T-helper 1 cell treated with Interleukin-12 subunit alpha and Interleukin-12 subunit beta and Interleukin-4 antibody, amounts not matched to agents 30 μg/mL and 1 μg/mL, for 36 hours (primary cell): Measurements from ENCODE around the gene SIT1.

Experiments
- H3K27ac Mint-ChIP-seq: one replicate; pipeline ENCODE4 v1.8.0; 2021; ENCODE audit warnings: mild to moderate bottlenecking, mixed read lengths
- H3K27me3 Mint-ChIP-seq: one replicate; pipeline ENCODE4 v1.8.0; 2021; ENCODE audit warnings: low read depth, mixed read lengths
- H3K36me3 Mint-ChIP-seq: one replicate; pipeline ENCODE4 v1.8.0; 2021; ENCODE audit warnings: low read depth, mixed read lengths
- H3K4me1 Mint-ChIP-seq: one replicate; pipeline ENCODE4 v1.8.0; 2021; ENCODE audit warnings: low read depth, mixed read lengths
- H3K4me3 Mint-ChIP-seq: one replicate; pipeline ENCODE4 v1.8.0; 2021; ENCODE audit warnings: mild to moderate bottlenecking, moderate library complexity, mixed read lengths
- H3K9me3 Mint-ChIP-seq: one replicate; pipeline ENCODE4 v1.8.0; 2021; ENCODE audit warnings: mixed read lengths

SIT1 gene

GRCh38 chr9:35675204-35675603 is 24.5 kb upstream of the SIT1 start:
- no peak overlapping the region for H3K27ac Mint-ChIP-seq
- H3K27me3 Mint-ChIP-seq: peaks cover 43% of the 10 kb centered on the region
- H3K4me1 Mint-ChIP-seq: peaks cover 8% of the 10 kb centered on the region
- H3K9me3 Mint-ChIP-seq: no peaks in the 10 kb centered on the region
- peaks cover 2% of the 10 kb centered on the region for H3K36me3 Mint-ChIP-seq
- no peak overlapping the region for H3K4me3 Mint-ChIP-seq

DNA sequence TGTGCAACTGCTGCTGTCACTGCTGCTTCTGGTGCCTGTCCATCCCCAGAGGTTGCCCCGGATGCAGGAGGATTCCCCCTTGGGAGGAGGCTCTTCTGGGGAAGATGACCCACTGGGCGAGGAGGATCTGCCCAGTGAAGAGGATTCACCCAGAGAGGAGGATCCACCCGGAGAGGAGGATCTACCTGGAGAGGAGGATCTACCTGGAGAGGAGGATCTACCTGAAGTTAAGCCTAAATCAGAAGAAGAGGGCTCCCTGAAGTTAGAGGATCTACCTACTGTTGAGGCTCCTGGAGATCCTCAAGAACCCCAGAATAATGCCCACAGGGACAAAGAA is 23.3 kb upstream of the SIT1 start:
- Mint-ChIP-seq H3K27ac (no peak overlapping the region), H3K36me3 (peaks cover 2% of the 10 kb centered on the region), H3K9me3 (no peaks in the 10 kb centered on the region), H3K4me1 (peaks cover 8% of the 10 kb centered on the region), H3K4me3 (no peak overlapping the region), H3K27me3 (peaks cover 40% of the 10 kb centered on the region)

DNA sequence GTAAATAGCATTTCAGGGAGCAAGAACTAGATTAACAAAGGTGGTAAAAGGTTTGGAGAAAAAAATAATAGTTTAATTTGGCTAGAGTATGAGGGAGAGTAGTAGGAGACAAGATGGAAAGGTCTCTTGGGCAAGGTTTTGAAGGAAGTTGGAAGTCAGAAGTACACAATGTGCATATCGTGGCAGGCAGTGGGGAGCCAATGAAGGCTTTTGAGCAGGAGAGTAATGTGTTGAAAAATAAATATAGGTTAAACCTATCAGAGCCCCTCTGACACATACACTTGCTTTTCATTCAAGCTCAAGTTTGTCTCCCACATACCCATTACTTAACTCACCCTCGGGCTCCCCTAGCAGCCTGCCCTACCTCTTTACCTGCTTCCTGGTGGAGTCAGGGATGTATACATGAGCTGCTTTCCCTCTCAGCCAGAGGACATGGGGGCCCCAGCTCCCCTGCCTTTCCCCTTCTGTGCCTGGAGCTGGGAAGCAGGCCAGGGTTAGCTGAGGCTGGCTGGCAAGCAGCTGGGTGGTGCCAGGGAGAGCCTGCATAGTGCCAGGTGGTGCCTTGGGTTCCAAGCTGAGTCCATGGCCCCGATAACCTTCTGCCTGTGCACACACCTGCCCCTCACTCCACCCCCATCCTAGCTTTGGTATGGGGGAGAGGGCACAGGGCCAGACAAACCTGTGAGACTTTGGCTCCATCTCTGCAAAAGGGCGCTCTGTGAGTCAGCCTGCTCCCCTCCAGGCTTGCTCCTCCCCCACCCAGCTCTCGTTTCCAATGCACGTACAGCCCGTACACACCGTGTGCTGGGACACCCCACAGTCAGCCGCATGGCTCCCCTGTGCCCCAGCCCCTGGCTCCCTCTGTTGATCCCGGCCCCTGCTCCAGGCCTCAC is 22.6 kb upstream of the SIT1 start, which contains the start of gene CA9:
TSS of gene CA9 (plus strand) at position 797 of the 893 bp plus-strand sequence. CDS start at position 829, 32 bp downstream.
- Mint-ChIP-seq H3K27me3 (peaks cover 40% of the 10 kb centered on the region), H3K9me3 (no peaks in the 10 kb centered on the region), H3K36me3 (peaks cover 2% of the 10 kb centered on the region), H3K4me1 (peaks cover 8% of the 10 kb centered on the region), H3K27ac (peak within 1 kb of the TSS; percentile 1), H3K4me3 (peak within 1 kb of the TSS; percentile 41)

- no peaks in the 10 kb centered on the region for H3K36me3 Mint-ChIP-seq
- no peak overlapping the region for H3K4me3 Mint-ChIP-seq
- no peak overlapping the region for H3K27ac Mint-ChIP-seq
- peaks cover 4% of the 10 kb centered on the region for H3K9me3 Mint-ChIP-seq
- peaks cover 17% of the 10 kb centered on the region for H3K27me3 Mint-ChIP-seq
- H3K4me1 Mint-ChIP-seq: peaks cover 7% of the 10 kb centered on the region
These were observed 18.8 kb upstream of the SIT1 start for GRCh38 chr9:35669331-35670145.

DNA sequence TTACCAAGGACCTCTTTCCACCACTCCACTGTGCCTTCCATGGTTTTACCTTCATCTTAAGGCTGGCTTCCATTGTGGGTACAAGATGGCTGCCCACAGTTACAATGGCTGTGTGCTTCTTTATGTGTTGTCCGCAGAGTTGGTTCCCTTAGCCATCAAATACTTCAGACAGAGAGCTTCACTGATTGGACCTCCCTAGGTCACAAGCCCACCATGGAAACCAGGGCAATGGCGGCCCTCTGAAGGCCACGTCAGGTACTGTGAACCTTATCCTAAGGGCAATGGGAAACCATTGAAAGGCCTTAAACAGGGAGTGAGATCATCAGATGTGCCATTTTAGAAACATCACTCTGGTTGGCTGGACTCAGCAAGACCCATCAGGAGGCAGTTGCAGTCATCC is 17.2 kb upstream of the SIT1 start:
- H3K27ac Mint-ChIP-seq: no peak overlapping the region
- no peak overlapping the region for H3K4me3 Mint-ChIP-seq
- H3K36me3 Mint-ChIP-seq: no peaks in the 10 kb centered on the region
- peaks cover 5% of the 10 kb centered on the region for H3K27me3 Mint-ChIP-seq
- H3K4me1 Mint-ChIP-seq: peaks cover 21% of the 10 kb centered on the region
- peaks cover 4% of the 10 kb centered on the region for H3K9me3 Mint-ChIP-seq

DNA sequence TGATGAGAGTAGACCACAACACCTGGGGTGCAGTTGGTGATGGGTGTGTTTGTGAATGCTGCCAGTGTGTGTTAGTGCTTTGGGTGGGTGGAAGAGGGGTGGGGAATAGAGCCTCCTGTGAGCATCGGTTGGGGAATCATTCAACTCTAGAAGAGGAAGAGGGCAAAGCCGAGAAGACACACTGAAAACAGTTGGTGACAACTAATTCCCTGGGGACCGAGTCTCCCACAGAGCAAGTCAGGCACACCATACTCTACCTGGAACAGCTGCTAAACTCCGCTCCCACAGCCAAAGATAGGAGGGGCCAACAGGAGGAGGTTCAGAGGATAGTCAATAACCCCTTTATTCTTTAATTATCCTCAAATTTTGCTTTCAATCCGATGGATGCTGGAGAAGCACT is 15.8 kb upstream of the SIT1 start:
- H3K4me1 Mint-ChIP-seq: peaks cover 34% of the 10 kb centered on the region
- H3K4me3 Mint-ChIP-seq: no peak overlapping the region
- peaks cover 4% of the 10 kb centered on the region for H3K9me3 Mint-ChIP-seq
- no peaks in the 10 kb centered on the region for H3K27me3 Mint-ChIP-seq
- H3K27ac Mint-ChIP-seq: no peak overlapping the region
- H3K36me3 Mint-ChIP-seq: peaks cover 9% of the 10 kb centered on the region

DNA sequence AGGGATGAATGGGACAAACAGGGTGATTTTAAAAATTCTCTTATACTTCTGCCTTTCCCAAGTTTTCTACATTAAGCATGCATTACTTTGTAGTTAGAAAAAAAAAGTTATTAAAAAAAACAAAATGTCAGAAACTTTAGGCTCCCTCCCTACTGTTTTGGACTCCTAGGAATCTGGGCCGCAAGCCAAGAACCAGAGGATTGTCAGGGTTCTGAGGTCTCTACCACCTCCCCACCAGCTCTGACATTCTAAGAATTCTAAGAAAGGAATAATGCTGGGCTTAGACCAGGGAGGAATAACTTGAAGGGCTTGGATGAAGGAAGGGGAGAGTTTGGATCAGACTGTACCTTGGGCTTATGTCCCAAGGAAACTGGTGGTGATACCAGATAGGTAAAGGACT is 15.3 kb upstream of the SIT1 start:
- Mint-ChIP-seq H3K4me3 (peak overlapping the region; percentile 69), H3K9me3 (peaks cover 4% of the 10 kb centered on the region), H3K27ac (no peak overlapping the region), H3K36me3 (peaks cover 9% of the 10 kb centered on the region), H3K27me3 (no peaks in the 10 kb centered on the region), H3K4me1 (peaks cover 37% of the 10 kb centered on the region)

- Mint-ChIP-seq H3K4me1 (peaks cover 43% of the 10 kb centered on the region), H3K27me3 (no peaks in the 10 kb centered on the region), H3K36me3 (peaks cover 15% of the 10 kb centered on the region), H3K9me3 (peaks cover 4% of the 10 kb centered on the region), H3K27ac (peak overlapping the region; percentile 72), H3K4me3 (peak overlapping the region; percentile 83)
These were observed 14.7 kb upstream of the SIT1 start for GRCh38 chr9:35665471-35665818.

- H3K27ac Mint-ChIP-seq: peak within 1 kb of the TSS; percentile 72
- H3K9me3 Mint-ChIP-seq: peaks cover 4% of the 10 kb centered on the region
- H3K4me1 Mint-ChIP-seq: peaks cover 49% of the 10 kb centered on the region
- H3K27me3 Mint-ChIP-seq: no peaks in the 10 kb centered on the region
- peaks cover 20% of the 10 kb centered on the region for H3K36me3 Mint-ChIP-seq
- peak within 1 kb of the TSS; percentile 83 for H3K4me3 Mint-ChIP-seq
These were observed 14.1 kb upstream of the SIT1 start, which contains the start of gene ARHGEF39 for GRCh38 chr9:35664531-35665470. Gene ARHGEF39, minus strand, starts transcription at chr9:35665195. Its CDS starts 26 bp downstream, at chr9:35665169.

DNA sequence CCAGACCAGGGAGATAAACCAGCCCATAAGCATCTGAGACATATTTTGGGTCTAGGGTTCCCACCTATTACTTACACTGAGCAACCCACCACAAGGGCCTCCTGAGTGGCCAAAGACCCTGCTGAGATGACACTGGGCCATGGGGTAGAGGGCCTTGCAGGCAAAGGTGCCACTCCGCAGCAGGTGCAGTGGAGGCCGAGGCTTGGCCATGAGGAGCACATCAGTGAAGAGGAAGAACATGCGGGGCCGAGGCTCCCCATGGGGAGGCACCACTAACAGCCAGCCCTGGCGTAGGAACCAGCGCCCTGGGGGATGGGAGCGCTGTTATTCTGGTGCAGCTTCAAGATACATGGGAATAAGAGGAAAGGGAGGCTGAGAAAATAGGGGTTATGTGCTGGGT is 11.7 kb upstream of the SIT1 start:
- Mint-ChIP-seq H3K4me3 (peak overlapping the region; percentile 59), H3K27ac (peak overlapping the region; percentile 85), H3K9me3 (peaks cover 2% of the 10 kb centered on the region), H3K4me1 (peaks cover 64% of the 10 kb centered on the region), H3K36me3 (peaks cover 29% of the 10 kb centered on the region), H3K27me3 (peaks cover 4% of the 10 kb centered on the region)

DNA sequence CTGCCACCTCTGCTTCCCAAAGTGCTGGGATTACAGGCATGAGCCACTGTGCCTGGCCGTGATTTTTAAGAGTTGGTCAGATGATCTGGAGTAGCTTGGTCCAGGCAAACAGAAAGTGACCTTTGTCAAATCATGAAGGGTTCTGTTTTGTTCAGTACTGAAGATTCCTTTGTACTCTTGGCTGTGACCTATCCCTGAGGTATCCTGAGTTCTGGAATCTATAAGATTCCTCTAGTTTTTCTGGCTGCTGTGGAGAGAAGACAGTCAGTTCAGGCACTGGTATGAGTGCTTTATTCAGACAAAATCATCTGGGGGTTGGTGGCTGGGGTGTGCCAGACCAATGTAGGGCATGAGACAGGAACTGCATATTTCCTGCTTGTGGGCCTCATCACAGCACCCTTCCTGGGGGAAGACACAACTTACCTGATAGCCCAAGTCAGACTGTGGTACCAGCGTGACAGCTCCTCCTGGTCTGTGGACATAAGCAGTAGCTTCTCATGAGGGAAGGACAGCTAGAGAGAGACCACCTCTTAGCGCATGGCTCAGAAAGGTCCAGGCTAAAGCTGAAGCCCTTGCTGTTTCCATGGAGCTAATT is 11.1 kb upstream of the SIT1 start:
- peaks cover 4% of the 10 kb centered on the region for H3K27me3 Mint-ChIP-seq
- peak overlapping the region; percentile 85 for H3K27ac Mint-ChIP-seq
- H3K4me1 Mint-ChIP-seq: peaks cover 68% of the 10 kb centered on the region
- peak overlapping the region; percentile 58 for H3K4me3 Mint-ChIP-seq
- no peaks in the 10 kb centered on the region for H3K9me3 Mint-ChIP-seq
- H3K36me3 Mint-ChIP-seq: peaks cover 29% of the 10 kb centered on the region

- peak overlapping the region; percentile 22 for H3K4me3 Mint-ChIP-seq
- peaks cover 4% of the 10 kb centered on the region for H3K27me3 Mint-ChIP-seq
- H3K27ac Mint-ChIP-seq: peak overlapping the region; percentile 37
- no peaks in the 10 kb centered on the region for H3K9me3 Mint-ChIP-seq
- peaks cover 29% of the 10 kb centered on the region for H3K36me3 Mint-ChIP-seq
- peaks cover 71% of the 10 kb centered on the region for H3K4me1 Mint-ChIP-seq
These were observed 10.3 kb upstream of the SIT1 start for GRCh38 chr9:35660966-35661415.

- H3K27ac Mint-ChIP-seq: peak overlapping the region; percentile 80
- H3K27me3 Mint-ChIP-seq: peaks cover 4% of the 10 kb centered on the region
- peaks cover 29% of the 10 kb centered on the region for H3K36me3 Mint-ChIP-seq
- peaks cover 70% of the 10 kb centered on the region for H3K4me1 Mint-ChIP-seq
- H3K9me3 Mint-ChIP-seq: no peaks in the 10 kb centered on the region
- peak overlapping the region; percentile 90 for H3K4me3 Mint-ChIP-seq
These were observed 8.6 kb upstream of the SIT1 start for GRCh38 chr9:35659340-35659739.

GRCh38 chr9:35658968-35659220 is 8.2 kb upstream of the SIT1 start:
- peaks cover 4% of the 10 kb centered on the region for H3K27me3 Mint-ChIP-seq
- H3K4me3 Mint-ChIP-seq: peak overlapping the region; percentile 90
- H3K27ac Mint-ChIP-seq: peak overlapping the region; percentile 80
- no peaks in the 10 kb centered on the region for H3K9me3 Mint-ChIP-seq
- peaks cover 66% of the 10 kb centered on the region for H3K4me1 Mint-ChIP-seq
- H3K36me3 Mint-ChIP-seq: peaks cover 29% of the 10 kb centered on the region
